ENCODE measurements around the gene MYEOV.

The MYEOV gene

GRCh38 chr11:69327741-69328191 is 33.8 kb downstream of the MYEOV start:
- no peak for DNase-seq
- H3K79me2 ChIP-seq (ENCODE audit: control insufficient read depth, insufficient read depth, low read length): no peaks in the 10 kb centered on the region

DNA sequence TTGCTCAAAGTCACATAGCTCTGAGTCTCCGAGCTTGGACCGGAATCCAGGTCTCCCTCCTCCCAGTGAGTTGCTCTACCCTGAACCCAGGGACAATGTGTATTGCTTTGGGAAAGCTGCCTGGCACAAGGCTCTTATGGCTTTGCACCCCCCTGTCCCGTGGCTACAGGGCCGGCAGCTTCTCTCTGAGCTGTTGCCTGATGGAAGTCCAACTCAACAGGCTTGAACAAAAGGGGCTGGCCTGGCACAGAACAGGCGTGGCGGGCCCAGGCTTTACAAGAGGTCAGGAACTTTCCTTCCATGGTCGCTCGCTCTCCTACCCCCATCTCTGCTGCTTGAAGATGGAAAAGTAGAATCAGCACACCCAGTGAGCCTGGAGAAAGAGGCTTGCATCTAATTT is 34.3 kb downstream of the MYEOV start:
- Histone ChIP-seq H2BK5ac (ENCODE audit: low read length) (no peak overlapping the region), H3K79me1 (ENCODE audit: low read length) (no peaks in the 10 kb centered on the region), H4K5ac (ENCODE audit: low read length) (no peak overlapping the region), H3K4me1 (ENCODE audit: control insufficient read depth, low read depth, low read length) (no peaks in the 10 kb centered on the region), H3K56ac (ENCODE audit: low read length) (no peak overlapping the region), H3K18ac (ENCODE audit: low read length) (no peak overlapping the region), H3K4me3 (ENCODE audit: low read length) (no peak overlapping the region), H3K36me3 (ENCODE audit: control insufficient read depth, insufficient read depth, low read length) (no peaks in the 10 kb centered on the region), H2BK15ac (replicated peaks; ENCODE audit: low read depth) (no peak overlapping the region), H3K9ac (ENCODE audit: low read length) (no peak overlapping the region), H4K8ac (ENCODE audit: low read depth, low read length) (no peak overlapping the region), H3K27ac (ENCODE audit: low read depth, low read length) (no peak overlapping the region), H3K4me2 (ENCODE audit: low read length) (no peak overlapping the region), H3K27me3 (ENCODE audit: insufficient read depth, low read length, poor library complexity) (no peaks in the 10 kb centered on the region), H2AK5ac (ENCODE audit: low read length) (no peak overlapping the region), H3K23ac (ENCODE audit: low read length) (no peak overlapping the region), H2BK120ac (ENCODE audit: low read depth, low read length) (no peak overlapping the region), H3K79me2 (ENCODE audit: control insufficient read depth, insufficient read depth, low read length) (no peaks in the 10 kb centered on the region), H3K4ac (ENCODE audit: low read depth, low read length) (no peak overlapping the region)
- DNase-seq: no peak
- WGBS (ENCODE audit: extremely low coverage, insufficient coverage, low lambda C conversion rate): no CpG with 5 or more reads among the region's 8 CpGs

More at GRCh38 chr11:69327741-69328191, 33.8 kb downstream of the MYEOV start:
- Histone ChIP-seq H3K4me1 (ENCODE audit: control insufficient read depth, low read depth, low read length) (no peaks in the 10 kb centered on the region), H2BK5ac (ENCODE audit: low read length) (no peak overlapping the region), H2BK120ac (ENCODE audit: low read depth, low read length) (no peak overlapping the region), H3K9ac (ENCODE audit: low read length) (no peak overlapping the region), H3K27ac (ENCODE audit: low read depth, low read length) (no peak overlapping the region), H3K4me3 (ENCODE audit: low read length) (no peak overlapping the region), H3K27me3 (ENCODE audit: insufficient read depth, low read length, poor library complexity) (no peaks in the 10 kb centered on the region), H3K79me1 (ENCODE audit: low read length) (no peaks in the 10 kb centered on the region), H2AK5ac (ENCODE audit: low read length) (no peak overlapping the region), H3K4me2 (ENCODE audit: low read length) (no peak overlapping the region), H3K36me3 (ENCODE audit: control insufficient read depth, insufficient read depth, low read length) (no peaks in the 10 kb centered on the region), H3K18ac (ENCODE audit: low read length) (no peak overlapping the region), H3K56ac (ENCODE audit: low read length) (no peak overlapping the region), H3K4ac (ENCODE audit: low read depth, low read length) (no peak overlapping the region), H4K5ac (ENCODE audit: low read length) (no peak overlapping the region), H3K23ac (ENCODE audit: low read length) (peak overlapping the region; percentile 80), H2BK15ac (replicated peaks; ENCODE audit: low read depth) (no peak overlapping the region), H4K8ac (ENCODE audit: low read depth, low read length) (no peak overlapping the region)
- WGBS (ENCODE audit: extremely low coverage, insufficient coverage, low lambda C conversion rate): no CpG with 5 or more reads among the region's 6 CpGs

DNA sequence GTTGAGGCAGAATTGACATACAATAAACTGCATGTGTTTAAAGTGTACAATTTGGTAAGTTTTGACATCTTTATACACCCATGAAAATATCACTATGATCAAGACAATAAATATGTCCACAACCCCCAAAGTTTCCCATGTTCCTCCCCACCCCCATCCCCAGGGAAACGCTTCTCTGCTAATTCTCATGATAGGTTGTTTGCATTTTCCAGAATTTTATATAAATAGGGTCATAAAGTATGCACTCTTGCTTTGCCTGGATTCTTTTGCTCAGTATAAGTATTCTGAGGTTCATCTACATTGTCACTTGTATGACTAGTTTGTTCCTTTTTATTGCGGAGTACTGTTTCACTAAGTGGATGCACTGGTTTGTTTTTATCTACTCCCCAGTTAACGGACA is 35.6 kb downstream of the MYEOV start:
- Histone ChIP-seq H3K36me3 (ENCODE audit: control insufficient read depth, insufficient read depth, low read length) (no peaks in the 10 kb centered on the region), H3K79me2 (ENCODE audit: control insufficient read depth, insufficient read depth, low read length) (no peaks in the 10 kb centered on the region), H3K9ac (ENCODE audit: low read length) (no peak overlapping the region), H3K18ac (ENCODE audit: low read length) (no peak overlapping the region), H3K23ac (ENCODE audit: low read length) (no peak overlapping the region), H2BK15ac (replicated peaks; ENCODE audit: low read depth) (no peak overlapping the region), H3K79me1 (ENCODE audit: low read length) (no peaks in the 10 kb centered on the region), H3K4me3 (ENCODE audit: low read length) (no peak overlapping the region), H4K8ac (ENCODE audit: low read depth, low read length) (no peak overlapping the region), H2AK5ac (ENCODE audit: low read length) (no peak overlapping the region), H3K56ac (ENCODE audit: low read length) (no peak overlapping the region), H2BK120ac (ENCODE audit: low read depth, low read length) (no peak overlapping the region), H3K27ac (ENCODE audit: low read depth, low read length) (no peak overlapping the region), H3K27me3 (ENCODE audit: insufficient read depth, low read length, poor library complexity) (no peaks in the 10 kb centered on the region), H3K4me2 (ENCODE audit: low read length) (no peak overlapping the region), H3K4ac (ENCODE audit: low read depth, low read length) (no peak overlapping the region), H2BK5ac (ENCODE audit: low read length) (no peak overlapping the region), H3K4me1 (ENCODE audit: control insufficient read depth, low read depth, low read length) (no peaks in the 10 kb centered on the region), H4K5ac (ENCODE audit: low read length) (no peak overlapping the region)
- no peak for DNase-seq
- no CpG with 5 or more reads among the region's 3 CpGs for WGBS (ENCODE audit: extremely low coverage, insufficient coverage, low lambda C conversion rate)

- Histone ChIP-seq H3K4ac (ENCODE audit: low read depth, low read length) (no peak overlapping the region), H4K5ac (ENCODE audit: low read length) (no peak overlapping the region), H2BK15ac (replicated peaks; ENCODE audit: low read depth) (no peak overlapping the region), H3K9ac (ENCODE audit: low read length) (no peak overlapping the region), H2BK120ac (ENCODE audit: low read depth, low read length) (no peak overlapping the region), H3K79me1 (ENCODE audit: low read length) (no peaks in the 10 kb centered on the region), H2BK5ac (ENCODE audit: low read length) (no peak overlapping the region), H3K18ac (ENCODE audit: low read length) (no peak overlapping the region), H3K56ac (ENCODE audit: low read length) (no peak overlapping the region), H3K79me2 (ENCODE audit: control insufficient read depth, insufficient read depth, low read length) (no peaks in the 10 kb centered on the region), H2AK5ac (ENCODE audit: low read length) (no peak overlapping the region), H3K4me3 (ENCODE audit: low read length) (no peak overlapping the region), H3K4me2 (ENCODE audit: low read length) (no peak overlapping the region), H3K4me1 (ENCODE audit: control insufficient read depth, low read depth, low read length) (no peaks in the 10 kb centered on the region), H3K27ac (ENCODE audit: low read depth, low read length) (no peak overlapping the region), H3K27me3 (ENCODE audit: insufficient read depth, low read length, poor library complexity) (no peaks in the 10 kb centered on the region), H3K36me3 (ENCODE audit: control insufficient read depth, insufficient read depth, low read length) (no peaks in the 10 kb centered on the region), H4K8ac (ENCODE audit: low read depth, low read length) (no peak overlapping the region), H3K23ac (ENCODE audit: low read length) (no peak overlapping the region)
- no peak for DNase-seq
- WGBS (ENCODE audit: extremely low coverage, insufficient coverage, low lambda C conversion rate): no CpG with 5 or more reads among the region's 4 CpGs
These were observed 36.4 kb downstream of the MYEOV start for GRCh38 chr11:69330330-69330729.

DNA sequence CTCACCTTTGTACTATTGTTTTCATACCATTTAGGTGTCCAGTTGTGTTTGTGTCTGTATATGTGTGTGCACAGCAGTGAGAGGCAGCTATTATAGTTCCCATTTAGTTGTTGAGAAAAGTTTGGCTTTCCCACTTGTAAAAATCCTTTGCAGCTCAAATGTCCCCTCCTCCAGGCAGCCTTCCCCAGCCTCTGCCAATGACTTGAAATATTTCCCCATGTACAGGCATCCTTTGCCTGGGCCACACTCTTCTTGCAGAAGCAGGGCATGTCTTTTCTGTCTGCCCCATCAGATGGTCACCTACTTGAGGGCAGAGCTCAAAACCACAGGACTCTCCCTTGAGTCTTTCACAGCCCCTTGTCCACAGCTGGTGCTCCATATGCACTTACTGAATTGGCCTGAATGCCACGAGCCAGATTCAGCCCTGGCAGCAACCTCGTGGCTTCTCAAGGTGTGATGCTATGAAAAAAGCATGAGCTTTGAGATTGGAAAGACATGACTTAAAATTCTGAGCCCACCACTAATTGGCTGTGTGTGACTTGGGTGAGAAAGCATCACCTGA is 39.3 kb downstream of the MYEOV start:
- no peaks in the 10 kb centered on the region for H3K79me1 ChIP-seq (ENCODE audit: low read length)
- H4K5ac ChIP-seq (ENCODE audit: low read length): no peak overlapping the region
- H2AK5ac ChIP-seq (ENCODE audit: low read length): no peak overlapping the region
- H2BK15ac ChIP-seq (replicated peaks; ENCODE audit: low read depth): no peak overlapping the region
- no peaks in the 10 kb centered on the region for H3K79me2 ChIP-seq (ENCODE audit: control insufficient read depth, insufficient read depth, low read length)
- H3K9ac ChIP-seq (ENCODE audit: low read length): no peak overlapping the region
- H2BK120ac ChIP-seq (ENCODE audit: low read depth, low read length): no peak overlapping the region
- no peaks in the 10 kb centered on the region for H3K36me3 ChIP-seq (ENCODE audit: control insufficient read depth, insufficient read depth, low read length)
- H2BK5ac ChIP-seq (ENCODE audit: low read length): no peak overlapping the region
- H3K27me3 ChIP-seq (ENCODE audit: insufficient read depth, low read length, poor library complexity): no peaks in the 10 kb centered on the region
- no peak for DNase-seq
- no peak overlapping the region for H3K56ac ChIP-seq (ENCODE audit: low read length)
- H3K4ac ChIP-seq (ENCODE audit: low read depth, low read length): no peak overlapping the region
- H3K4me1 ChIP-seq (ENCODE audit: control insufficient read depth, low read depth, low read length): no peaks in the 10 kb centered on the region
- no peak overlapping the region for H3K4me3 ChIP-seq (ENCODE audit: low read length)
- H3K27ac ChIP-seq (ENCODE audit: low read depth, low read length): no peak overlapping the region
- no peak overlapping the region for H3K23ac ChIP-seq (ENCODE audit: low read length)
- no CpG with 5 or more reads among the region's 2 CpGs for WGBS (ENCODE audit: extremely low coverage, insufficient coverage, low lambda C conversion rate)
- no peak overlapping the region for H3K4me2 ChIP-seq (ENCODE audit: low read length)
- no peak overlapping the region for H4K8ac ChIP-seq (ENCODE audit: low read depth, low read length)
- H3K18ac ChIP-seq (ENCODE audit: low read length): no peak overlapping the region

- no peaks in the 10 kb centered on the region for H3K4me1 ChIP-seq (ENCODE audit: control insufficient read depth, low read depth, low read length)
- H3K4me3 ChIP-seq (ENCODE audit: low read length): no peak overlapping the region
These were observed 39.9 kb downstream of the MYEOV start for GRCh38 chr11:69333879-69334278.

More at GRCh38 chr11:69333879-69334278, 39.9 kb downstream of the MYEOV start:
- Histone ChIP-seq H2BK15ac (replicated peaks; ENCODE audit: low read depth) (no peak overlapping the region), H4K8ac (ENCODE audit: low read depth, low read length) (no peak overlapping the region), H2AK5ac (ENCODE audit: low read length) (no peak overlapping the region), H3K4ac (ENCODE audit: low read depth, low read length) (no peak overlapping the region), H3K27ac (ENCODE audit: low read depth, low read length) (no peak overlapping the region), H2BK5ac (ENCODE audit: low read length) (no peak overlapping the region), H3K23ac (ENCODE audit: low read length) (no peak overlapping the region), H3K79me1 (ENCODE audit: low read length) (no peaks in the 10 kb centered on the region), H3K4me2 (ENCODE audit: low read length) (no peak overlapping the region), H3K56ac (ENCODE audit: low read length) (no peak overlapping the region), H3K27me3 (ENCODE audit: insufficient read depth, low read length, poor library complexity) (no peaks in the 10 kb centered on the region), H4K5ac (ENCODE audit: low read length) (no peak overlapping the region), H3K9ac (ENCODE audit: low read length) (no peak overlapping the region), H3K36me3 (ENCODE audit: control insufficient read depth, insufficient read depth, low read length) (no peaks in the 10 kb centered on the region), H3K18ac (ENCODE audit: low read length) (no peak overlapping the region), H2BK120ac (ENCODE audit: low read depth, low read length) (no peak overlapping the region), H3K79me2 (ENCODE audit: control insufficient read depth, insufficient read depth, low read length) (no peaks in the 10 kb centered on the region)
- no CpG with 5 or more reads among the region's 2 CpGs for WGBS (ENCODE audit: extremely low coverage, insufficient coverage, low lambda C conversion rate)
- DNase-seq: no peak

Measured in mesendoderm (in vitro differentiated cells).